Liver (tissue), 9 donors: ENCODE measurements around the gene LCK. TPM values are rescaled to one million over a fixed set of nuclear protein-coding genes. Genes with fewer than 3 reads are reported as not detected.
A peak's percentile ranks its signal among the peaks of the same experiment; 100 is the strongest.
"Not testable (repeated sequence)": the region's sequence is repeated elsewhere in the genome, so short reads cannot be mapped to it uniquely, and the experiment has no call there.

Experiments
- DNase-seq: peaks from one replicate; pipeline ENCODE4 v3.0.0-alpha.2; 2017; ENCODE audit warnings: low spot score
- H3K27ac ChIP-seq, 2 donors: one replicate each; pipeline ENCODE4 v1.7.0; 2013; ENCODE audit warnings: inconsistent platforms in 2 of 2, low read length in 2 of 2, control low read depth in 1 of 2, low read depth in 1 of 2, mild to moderate bottlenecking in 1 of 2
- H3K27me3 ChIP-seq, 4 donors: one replicate each; pipeline versions ENCODE4 v1.6.1 to v1.7.0; 2013; ENCODE audit warnings: low read length in 3 of 4, inconsistent platforms in 1 of 4, mild to moderate bottlenecking in 1 of 4, moderate library complexity in 1 of 4; ENCODE audit not compliant: control insufficient read depth in 4 of 4, insufficient read depth in 4 of 4
- H3K36me3 ChIP-seq, 4 donors: one replicate each; pipeline versions ENCODE4 v1.6.1 to v1.7.0; 2013; ENCODE audit warnings: low read length in 3 of 4, mild to moderate bottlenecking in 3 of 4, low read depth in 1 of 4, moderate library complexity in 1 of 4; ENCODE audit not compliant: control insufficient read depth in 4 of 4, insufficient read depth in 3 of 4
- H3K4me1 ChIP-seq, 4 donors: one replicate each; pipeline versions ENCODE4 v1.6.1 to v1.7.0; 2013; ENCODE audit warnings: low read length in 3 of 4, mild to moderate bottlenecking in 3 of 4, moderate library complexity in 1 of 4; ENCODE audit not compliant: control insufficient read depth in 4 of 4, insufficient read depth in 4 of 4
- H3K4me3 ChIP-seq, 3 donors: one replicate each; pipeline versions ENCODE4 v1.6.1 to v1.7.0; 2013; ENCODE audit warnings: low read length in 3 of 3, control low read depth in 1 of 3, low read depth in 1 of 3, mild to moderate bottlenecking in 1 of 3
- H3K9ac ChIP-seq, 2 donors: one replicate each; pipeline ENCODE4 v1.7.0; 2013; ENCODE audit warnings: low read length in 2 of 2, mild to moderate bottlenecking in 2 of 2, moderate library complexity in 2 of 2, control low read depth in 1 of 2, low read depth in 1 of 2
- H3K9me3 ChIP-seq, 4 donors: one replicate each; pipeline versions ENCODE4 v1.6.1 to v1.7.0; 2013; ENCODE audit warnings: low read length in 3 of 4; ENCODE audit not compliant: control insufficient read depth in 4 of 4
- CTCF ChIP-seq: fragments of 150-350 bp; IDR thresholded peaks from 2 replicates; pipeline ENCODE4 v1.5.1; 2017; ENCODE audit warnings: improper control_type of control experiment, low read depth, low read length; ENCODE audit not compliant: missing input control
- EGR1 ChIP-seq, 2 donors: IDR thresholded peaks; 2 replicates each; pipeline ENCODE4 v1.6.1; 2016 to 2018; ENCODE audit warnings: antibody characterized with exemption in 2 of 2, low read depth in 2 of 2
- FOXA2 ChIP-seq: IDR thresholded peaks from 2 replicates; pipeline ENCODE4 v1.6.1; 2016; ENCODE audit warnings: antibody characterized with exemption
- GABPA ChIP-seq, 2 donors: IDR thresholded peaks in 1 of 2; conservative IDR thresholded peaks in 1 of 2; 2 replicates each; pipeline ENCODE4 v1.6.1; 2016; ENCODE audit warnings: antibody characterized with exemption in 2 of 2, mild to moderate bottlenecking in 1 of 2, moderate library complexity in 1 of 2
- HNF4A ChIP-seq, 2 donors: conservative IDR thresholded peaks; 2 replicates each; pipeline ENCODE4 v1.6.1; 2016; ENCODE audit warnings: antibody characterized with exemption in 2 of 2, mild to moderate bottlenecking in 2 of 2
- HNF4G ChIP-seq: IDR thresholded peaks from 2 replicates; pipeline ENCODE4 v1.6.1; 2016; ENCODE audit warnings: antibody characterized with exemption
- JUND ChIP-seq, 2 donors: IDR thresholded peaks; 2 replicates each; pipeline ENCODE4 v1.6.1; 2016; ENCODE audit warnings: antibody characterized with exemption in 2 of 2
- NR2F2 ChIP-seq: IDR thresholded peaks from 2 replicates; pipeline ENCODE4 v1.6.1; 2016; ENCODE audit warnings: antibody characterized with exemption
- RAD21 ChIP-seq, 2 donors: IDR thresholded peaks; 2 replicates each; pipeline ENCODE4 v1.6.1; 2016; ENCODE audit warnings: antibody characterized with exemption in 2 of 2, mild to moderate bottlenecking in 2 of 2
- REST ChIP-seq: IDR thresholded peaks from 2 replicates; pipeline ENCODE4 v1.6.1; 2016; ENCODE audit warnings: antibody characterized with exemption, mild to moderate bottlenecking
- RXRA ChIP-seq, 2 donors: IDR thresholded peaks; 2 replicates each; pipeline ENCODE4 v1.6.1; 2017 to 2018; ENCODE audit warnings: antibody characterized with exemption in 2 of 2, mild to moderate bottlenecking in 1 of 2
- SP1 ChIP-seq: IDR thresholded peaks from 2 replicates; pipeline ENCODE4 v1.6.1; 2018; ENCODE audit warnings: antibody characterized with exemption, mild to moderate bottlenecking
- YY1 ChIP-seq: IDR thresholded peaks from 2 replicates; pipeline ENCODE4 v1.6.1; 2016; ENCODE audit warnings: antibody characterized with exemption, mild to moderate bottlenecking
- WGBS: extraction: QIAGEN DNeasy Blood & Tissue Kit; methylation state at CpG from one replicate; pipeline ENCODE4 v1.1.7; 2013; 5-methylcytosine and 5-hydroxymethylcytosine counted together
- polyA plus RNA-seq, 2 donors: library from polyadenylated mRNA; stranded (reverse) in 1 of 2; unstranded in 1 of 2; fragments of 200-250 nt in 1 of 2; fragments of >200 nt in 1 of 2; fragmentation: Nextera tagmentation in 1 of 2; extraction: Ambion mirVana in 1 of 2; gene quantifications; one replicate each; pipeline versions ENCODE4 v1.2.1 to v1.2.3, GENCODE V29; 2013 to 2015
- total RNA-seq, 2 donors: library from RNA; depleted of rRNA; stranded (reverse); fragments of >200 nt; gene quantifications; one replicate each; pipeline ENCODE4 v1.2.3, GENCODE V29; 2014
- TF ChIP-seq, protein P1 (sequence below): IDR thresholded peaks from 2 replicates; pipeline ENCODE4 v1.6.1; 2016; ENCODE audit warnings: antibody characterized with exemption
- TF ChIP-seq, protein P2 (sequence below): IDR thresholded peaks from 2 replicates; pipeline ENCODE4 v1.6.1; 2016; ENCODE audit warnings: antibody characterized with exemption
- donor health status: healthy.
- donor health status: healthy.
- donor health status: healthy.
- donor health status: healthy.
- donor health status: healthy.

Gene LCK
- total and polyA plus RNA-seq, 4 donors: 0.93 to 3.8 (median 1.2) TPM

DNA sequence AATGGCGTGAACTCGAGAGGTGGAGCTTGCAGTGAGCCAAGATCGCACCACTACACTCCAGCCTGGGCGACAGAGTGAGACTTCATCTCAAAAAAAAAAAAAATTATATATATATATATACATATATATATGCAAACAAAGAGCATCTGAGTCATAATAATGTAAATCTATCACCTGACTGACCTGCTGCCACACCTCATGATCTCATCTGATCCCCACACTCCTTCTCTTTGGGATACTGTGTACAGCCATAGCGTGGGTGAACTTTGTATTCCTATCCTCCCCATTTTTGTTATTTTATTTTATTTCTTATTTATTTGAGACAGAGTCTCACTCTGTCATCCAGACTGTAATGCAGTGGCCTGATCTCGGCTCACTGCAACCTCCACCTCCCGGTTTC is 38.2 kb downstream of the LCK start (continued):
- TF ChIP-seq REST: no peak
- no peak for TF ChIP-seq RAD21 (IDR thresholded peaks at IDR 0.05)
- TF ChIP-seq CTCF: no peak

GRCh38 chr1:32291145-32291707 is 40.2 kb downstream of the LCK start:
- H3K4me1 ChIP-seq: peaks cover 3 to 14% (median 12%) of the 10 kb centered on the region in 4 donors
- H3K36me3 ChIP-seq: no peaks in the 10 kb centered on the region
- no peak for DNase-seq
- H3K4me3 ChIP-seq: peak overlapping the region; percentile 46 to 98 (median 83)
- H3K27me3 ChIP-seq: no peaks in the 10 kb centered on the region
- H3K9ac ChIP-seq: peak overlapping the region; percentile 22 to 70
- WGBS: 56% methylated on average over 10 of the region's 10 CpGs
- peak overlapping the region; percentile 45 to 92 for H3K27ac ChIP-seq
- H3K9me3 ChIP-seq: no peaks in the 10 kb centered on the region
- no peak for TF ChIP-seq SP1

GRCh38 chr1:32291708-32292538 is 40.9 kb downstream of the LCK start, which contains the start of gene HDAC1:
Gene HDAC1 (plus strand): TSS chr1:32292083. CDS start chr1:32292170, 87 bp downstream.
- Histone ChIP-seq H3K27me3 (no peaks in the 10 kb centered on the region), H3K9me3 (no peaks in the 10 kb centered on the region), H3K27ac (peak within 1 kb of the TSS; percentile 75 to 92), H3K36me3 (no peaks in the 10 kb centered on the region), H3K4me1 (peaks cover 3 to 14% (median 12%) of the 10 kb centered on the region in 4 donors), H3K4me3 (peak within 1 kb of the TSS; percentile 83 to 99 (median 98)), H3K9ac (peak within 1 kb of the TSS; percentile 22 to 70)
- TF ChIP-seq NR2F2 (peak; percentile 67), RXRA (IDR thresholded peaks at IDR 0.05) (peak; percentile 24 to 27), GABPA (IDR thresholded peaks at IDR 0.05 in 1 of 2, conservative IDR thresholded peaks at IDR 0.05 in 1 of 2) (peak in 1 of 2 donors; percentile 47), YY1 (peak; percentile 84), HNF4A (conservative IDR thresholded peaks at IDR 0.05) (peak; percentile 25 to 38), FOXA2 (no peak), RAD21 (IDR thresholded peaks at IDR 0.05) (peak; percentile 3 to 5), SP1 (peak; percentile 65), EGR1 (IDR thresholded peaks at IDR 0.05; ENCODE audit: low read depth in 2 of 2) (no peak), HNF4G (no peak), JUND (IDR thresholded peaks at IDR 0.05) (peak in 1 of 2 donors; percentile 24)
- TF ChIP-seq, protein P1, sequence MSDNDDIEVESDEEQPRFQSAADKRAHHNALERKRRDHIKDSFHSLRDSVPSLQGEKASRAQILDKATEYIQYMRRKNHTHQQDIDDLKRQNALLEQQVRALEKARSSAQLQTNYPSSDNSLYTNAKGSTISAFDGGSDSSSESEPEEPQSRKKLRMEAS: peak; percentile 58
- TF ChIP-seq, protein P2, sequence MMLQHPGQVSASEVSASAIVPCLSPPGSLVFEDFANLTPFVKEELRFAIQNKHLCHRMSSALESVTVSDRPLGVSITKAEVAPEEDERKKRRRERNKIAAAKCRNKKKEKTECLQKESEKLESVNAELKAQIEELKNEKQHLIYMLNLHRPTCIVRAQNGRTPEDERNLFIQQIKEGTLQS: no peak
- peak; percentile 98 for DNase-seq
- under 1% methylated on average over 67 of the region's 67 CpGs for WGBS

- not testable (repeated sequence) for H3K9me3 ChIP-seq, H3K27me3 ChIP-seq, H3K27ac ChIP-seq, DNase-seq, H3K4me1 ChIP-seq, H3K36me3 ChIP-seq, H3K4me3 ChIP-seq, H3K9ac ChIP-seq
- WGBS: 98% methylated on average over 16 of the region's 16 CpGs
Measured at GRCh38 chr1:32298211-32298610, 47.1 kb downstream of the LCK start.
